A673 (cell line): Measurements from ENCODE around the gene SLC35A4. TPM values are rescaled to one million over a fixed set of nuclear protein-coding genes. Genes with fewer than 3 reads are reported as not detected.
"Not testable (repeated sequence)": the region's sequence is repeated elsewhere in the genome, so short reads cannot be mapped to it uniquely, and the experiment has no call there.

ENCODE experiments used
- BruUV-seq: library from RNA; stranded (reverse); fragments of 400-500 nt; replicated peaks from 2 replicates; lab custom pipeline; 2021; lab: Mats Ljungman, UMichigan
- CTCF ChIA-PET: fragments of 300-600 bp; sonication (Branson Sonifier 250); formaldehyde crosslinking; loops from one replicate; lab custom pipeline; 2022; ENCODE audit warnings: antibody characterized with exemption; lab: Charles Lee
- POLR2A ChIA-PET: fragments of 300-600 bp; sonication (Branson Sonifier 250); formaldehyde crosslinking; loops from one replicate; lab custom pipeline; 2022; ENCODE audit warnings: antibody characterized with exemption; ENCODE audit not compliant: low non-redundant PET; lab: Charles Lee
- DNase-seq: peaks from one replicate; pipeline ENCODE4 v3.0.0-alpha.2; 2015; ENCODE audit warnings: low spot score
- H3K27ac ChIP-seq: fragments of 200-600 bp; sonication (generic); 2 replicates; pipeline ENCODE4 v1.5.1; 2016; ENCODE audit warnings: mixed run types, low read depth, mild to moderate bottlenecking, mixed read lengths, antibody characterized with exemption, low read length; ENCODE audit not compliant: poor library complexity, severe bottlenecking
- H3K27me3 ChIP-seq: fragments of 200-600 bp; sonication (generic); replicated peaks from 2 replicates; pipeline ENCODE4 v1.6.1; 2017; ENCODE audit warnings: mixed run types, low read depth, mild to moderate bottlenecking, mixed read lengths, antibody characterized with exemption, low read length; ENCODE audit not compliant: insufficient read depth, poor library complexity
- H3K36me3 ChIP-seq: fragments of 200-600 bp; sonication (generic); 2 replicates; pipeline ENCODE4 v1.6.1; 2016; ENCODE audit warnings: mixed run types, mild to moderate bottlenecking, mixed read lengths, antibody characterized with exemption, low read length; ENCODE audit not compliant: insufficient read depth, poor library complexity, severe bottlenecking
- H3K4me1 ChIP-seq: fragments of 200-600 bp; sonication (generic); 2 replicates; pipeline ENCODE4 v1.6.1; 2017; ENCODE audit warnings: mixed run types, mild to moderate bottlenecking, mixed read lengths, antibody characterized with exemption, low read length; ENCODE audit not compliant: insufficient read depth, poor library complexity, severe bottlenecking
- H3K4me3 ChIP-seq: fragments of 200-600 bp; sonication (generic); 2 replicates; pipeline ENCODE4 v1.5.1; 2016; ENCODE audit warnings: low read depth, mixed run types, mild to moderate bottlenecking, mixed read lengths, low read length; ENCODE audit not compliant: poor library complexity, severe bottlenecking
- H3K9me3 ChIP-seq: fragments of 200-600 bp; sonication (generic); 2 replicates; pipeline ENCODE4 v1.6.1; 2016; ENCODE audit warnings: mixed run types, low read depth, mild to moderate bottlenecking, mixed read lengths, antibody characterized with exemption, low read length; ENCODE audit not compliant: poor library complexity, severe bottlenecking
- CTCF ChIP-seq: fragments of 300-800, 200-600 bp; sonication (generic); conservative IDR thresholded peaks from 2 replicates; pipeline ENCODE4 v1.5.1; 2017; ENCODE audit warnings: low read depth, mild to moderate bottlenecking, antibody characterized with exemption, low read length, moderate library complexity, mixed read lengths
- EZH2 ChIP-seq: fragments of 200-600 bp; sonication (generic); IDR thresholded peaks from 2 replicates; pipeline ENCODE4 v1.6.1; 2017; ENCODE audit warnings: borderline replicate concordance, low read depth, mild to moderate bottlenecking, mixed read lengths, antibody characterized with exemption, low read length; ENCODE audit not compliant: poor library complexity, severe bottlenecking
- intact Hi-C: fragments of 100-400 bp; cut with micrococcal nuclease; formaldehyde crosslinking; loops from one replicate; pipeline ENCODE4 v1.10.0; 2022; ENCODE audit not compliant: unreplicated experiment
- total RNA-seq: library from RNA; stranded (reverse); gene quantifications from 2 replicates; pipeline ENCODE4 v1.2.3, GENCODE V29; 2021

SLC35A4 gene
- total RNA-seq, 1 experiment from 2014 or later: 99.6 TPM

GRCh38 chr5:140600096-140600495, 35.5 kb downstream of the SLC35A4 start:
- ChIA-PET CTCF (no interaction called here), POLR2A (no interaction called here)
- intact Hi-C loops: no loop called here
- no peaks in the 10 kb centered on the region for H3K9me3 ChIP-seq
- DNase-seq: no peak
- no peaks in the 10 kb centered on the region for H3K27me3 ChIP-seq
- H3K4me1 ChIP-seq: no peaks in the 10 kb centered on the region
- no peak overlapping the region for H3K4me3 ChIP-seq
- BruUV-seq: no TSS peak
- H3K27ac ChIP-seq: no peak overlapping the region
- no peak for TF ChIP-seq EZH2
- TF ChIP-seq CTCF: no peak
- H3K36me3 ChIP-seq: no peaks in the 10 kb centered on the region

GRCh38 chr5:140602147-140602546, 37.5 kb downstream of the SLC35A4 start:
- CTCF ChIA-PET: no interaction called here
- Histone ChIP-seq H3K36me3 (no peaks in the 10 kb centered on the region), H3K9me3 (no peaks in the 10 kb centered on the region), H3K4me3 (no peak overlapping the region), H3K27me3 (no peaks in the 10 kb centered on the region), H3K4me1 (no peaks in the 10 kb centered on the region), H3K27ac (no peak overlapping the region)
- POLR2A ChIA-PET: no interaction called here
- no peak for TF ChIP-seq CTCF
- no peak for TF ChIP-seq EZH2
- intact Hi-C loops: no loop called here
- no peak for DNase-seq
- no TSS peak for BruUV-seq

GRCh38 chr5:140603446-140603698, 38.7 kb downstream of the SLC35A4 start:
- BruUV-seq, H3K27me3 ChIP-seq, CTCF ChIA-PET, H3K9me3 ChIP-seq, H3K27ac ChIP-seq, H3K4me1 ChIP-seq, H3K36me3 ChIP-seq, H3K4me3 ChIP-seq, POLR2A ChIA-PET, DNase-seq, intact Hi-C loops: not testable (repeated sequence)

GRCh38 chr5:140603734-140604133, 39.1 kb downstream of the SLC35A4 start:
- TF ChIP-seq EZH2 (no peak), CTCF (no peak)
- DNase-seq: no peak
- Histone ChIP-seq H3K4me3 (no peak overlapping the region), H3K36me3 (no peaks in the 10 kb centered on the region), H3K9me3 (no peaks in the 10 kb centered on the region), H3K27me3 (no peaks in the 10 kb centered on the region), H3K4me1 (no peaks in the 10 kb centered on the region), H3K27ac (no peak overlapping the region)
- POLR2A ChIA-PET: no interaction called here
- intact Hi-C loops: no loop called here
- CTCF ChIA-PET: no interaction called here
- no TSS peak for BruUV-seq
